Hepatic stellate cell (primary cell): ENCODE measurements around the gene DENND2A.
A peak's percentile ranks its signal among the peaks of the same experiment; 100 is the strongest.
"Not testable (repeated sequence)": the region's sequence is repeated elsewhere in the genome, so short reads cannot be mapped to it uniquely, and the experiment has no call there.

Source experiments
- DNase-seq: peaks from one replicate; pipeline ENCODE4 v3.0.0; 2011; ENCODE audit warnings: low spot score

DENND2A gene

DNA sequence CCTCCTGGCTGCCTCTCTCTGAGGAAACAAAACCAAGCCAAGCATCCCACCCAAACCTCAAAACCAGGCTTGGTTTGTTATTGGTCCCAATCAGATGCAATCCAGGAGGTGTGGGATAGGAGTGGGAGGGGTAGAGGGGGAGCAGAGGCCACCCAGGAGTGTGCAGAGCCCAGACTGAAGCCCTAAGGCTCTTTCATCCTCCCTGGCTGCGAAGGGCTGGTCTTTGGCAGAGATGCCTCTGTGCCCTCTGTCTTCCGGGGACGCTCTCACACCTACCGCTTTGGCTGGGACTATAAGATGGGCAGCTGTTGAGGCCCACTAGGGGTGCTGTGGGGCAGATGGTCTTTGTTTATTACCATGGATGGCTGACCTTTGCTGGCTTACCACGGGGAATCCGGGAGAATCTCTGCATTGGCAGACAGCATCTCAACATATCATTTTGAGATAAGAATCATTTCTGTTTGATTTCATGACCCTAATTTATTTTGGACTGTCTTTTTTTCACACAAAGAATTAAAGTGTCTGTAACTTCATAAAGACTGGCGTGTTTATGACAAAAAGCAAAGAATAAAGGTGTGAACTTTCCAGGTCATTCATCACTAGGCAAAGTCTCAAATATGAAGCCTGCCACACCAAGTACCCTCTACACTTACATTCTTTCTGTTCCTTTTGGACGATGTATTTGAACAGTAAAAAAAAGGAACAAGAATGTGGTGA is 6.5 kb upstream of the DENND2A start:
- DNase-seq = peak; percentile 65

DNA sequence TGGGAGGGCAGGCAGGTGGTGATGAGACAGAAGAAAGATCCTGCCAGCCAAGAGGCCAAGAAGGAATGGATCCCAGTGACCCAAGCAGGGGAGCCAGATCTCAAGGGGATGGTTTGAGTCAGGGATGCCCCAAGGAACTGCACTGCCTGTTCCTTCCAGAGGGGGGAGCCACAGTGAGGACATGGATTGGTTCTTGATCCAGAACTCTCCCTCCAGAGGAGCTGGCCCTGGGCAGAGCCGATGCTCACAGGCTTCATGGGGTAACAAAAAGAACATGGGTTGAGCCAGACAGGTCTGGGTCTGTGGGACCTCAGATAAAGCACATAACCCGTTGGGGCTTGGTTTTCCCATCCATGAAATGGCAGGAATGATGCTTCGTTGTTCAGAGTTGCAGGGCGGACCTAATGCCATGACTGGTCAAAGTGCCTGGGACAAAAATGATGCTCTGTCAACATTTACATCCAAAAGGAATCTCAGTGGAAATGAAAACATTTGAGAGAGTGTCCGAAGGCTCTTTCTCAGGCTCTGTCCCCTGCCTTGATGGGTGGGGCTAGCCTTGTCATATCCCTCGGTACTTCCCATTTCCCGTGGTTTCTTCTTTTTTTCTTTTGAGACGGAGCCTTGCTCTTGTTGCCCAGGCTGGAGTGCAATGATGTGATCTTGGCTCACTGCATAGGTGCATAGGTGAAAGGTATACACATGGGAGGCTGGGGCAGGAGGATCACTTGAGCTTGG is 4.7 kb upstream of the DENND2A start:
- no peak for DNase-seq

DNA sequence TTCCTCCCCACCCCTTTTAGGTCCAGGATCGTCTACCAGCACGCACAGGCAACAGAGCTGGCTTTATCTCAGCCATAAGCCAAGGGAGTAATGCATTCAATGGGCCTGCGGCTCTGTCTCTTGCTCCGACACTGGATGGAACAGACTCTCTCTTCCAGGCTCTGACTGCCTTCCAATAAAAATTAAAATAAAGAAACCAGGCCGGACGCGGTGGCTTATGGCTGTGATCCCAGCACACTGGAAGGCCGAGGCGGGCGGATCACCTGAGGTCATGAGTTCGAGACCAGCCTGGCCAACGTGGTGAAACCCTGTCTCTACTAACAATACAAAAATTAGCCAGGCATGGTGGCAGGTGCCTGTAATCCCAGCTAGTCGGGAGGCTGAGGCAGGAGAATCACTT is 4.1 kb upstream of the DENND2A start:
- not testable (repeated sequence) for DNase-seq

DNA sequence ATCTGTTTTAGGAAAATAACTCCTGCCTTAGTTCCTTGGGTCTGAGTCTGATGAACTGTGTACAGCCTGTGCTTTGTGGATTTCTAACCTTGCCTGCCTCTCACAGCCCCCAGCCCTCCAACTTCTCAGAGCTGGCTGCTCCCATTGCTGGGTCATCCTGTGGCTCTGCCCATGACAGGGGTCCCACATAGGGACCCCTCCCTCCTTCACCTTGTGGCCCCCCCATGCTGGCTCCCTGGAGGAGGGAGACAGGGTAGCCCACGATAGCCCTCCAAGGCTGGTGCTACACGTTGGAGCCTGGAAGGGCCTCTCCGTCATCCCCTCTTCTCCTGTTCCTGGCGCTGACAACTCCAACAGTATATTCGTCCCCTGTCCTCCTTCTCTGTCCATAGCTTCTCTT is 2.8 kb upstream of the DENND2A start:
- DNase-seq = no peak

DNA sequence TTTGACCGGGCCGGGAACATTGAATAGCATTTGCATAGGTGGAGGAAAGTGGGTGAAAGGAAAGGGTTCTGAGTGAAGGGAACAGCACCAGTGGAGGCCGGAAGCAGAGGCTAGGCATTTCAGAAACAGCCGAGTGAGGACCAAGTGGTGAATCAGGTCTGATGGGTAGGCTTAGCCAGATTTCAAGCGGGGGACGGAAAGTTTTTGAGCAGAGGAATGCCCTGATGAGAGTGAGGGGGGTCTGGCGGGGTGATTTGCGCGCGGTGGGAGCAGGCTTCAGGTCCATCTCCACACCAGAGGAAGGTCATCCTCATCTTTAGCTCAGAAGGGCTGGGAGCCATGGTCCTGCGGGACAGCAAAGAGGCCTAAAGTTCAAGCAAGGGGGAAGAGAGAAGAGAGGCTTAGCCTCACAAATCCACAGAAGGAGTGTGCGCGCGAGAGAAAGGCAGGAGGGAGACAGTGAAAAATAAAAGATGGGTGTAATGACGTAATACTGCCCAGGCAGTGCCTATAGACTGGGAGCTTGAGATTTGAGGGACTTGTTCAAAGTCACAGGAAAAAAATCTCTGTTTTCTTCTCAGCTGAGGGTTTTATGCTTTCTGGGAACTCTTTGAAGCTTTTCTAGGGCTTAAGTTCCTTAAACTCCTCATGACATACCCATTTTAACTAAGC is 1.0 kb upstream of the DENND2A start:
- no peak for DNase-seq

DNA sequence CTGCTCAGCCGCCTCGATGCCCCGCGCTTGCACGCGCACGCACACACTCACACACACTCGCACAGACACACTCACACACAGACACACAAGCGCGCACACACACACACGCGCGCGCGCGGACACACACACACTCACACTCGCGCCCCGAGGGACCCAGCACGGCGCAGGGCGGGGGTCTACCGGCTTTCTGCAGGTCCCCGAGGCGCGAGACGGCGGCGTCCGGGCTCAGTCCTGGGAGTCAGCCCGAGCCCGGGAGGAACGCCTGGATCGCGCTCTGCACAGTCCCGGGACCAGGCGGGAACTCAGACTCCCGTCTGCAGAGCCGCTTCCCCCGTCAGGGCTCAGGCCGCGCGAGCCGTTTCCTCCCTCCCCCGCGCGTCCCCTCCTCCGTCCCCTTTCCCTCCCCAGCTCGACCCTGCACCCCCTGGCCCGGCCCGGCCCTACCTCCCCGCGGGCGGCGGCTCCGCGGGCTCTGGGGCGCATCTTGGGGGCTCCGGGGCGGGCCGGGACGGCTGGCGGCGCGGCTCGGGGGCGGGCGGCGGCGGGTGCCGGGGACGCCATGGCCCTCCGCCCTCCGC is 464 bp downstream of the DENND2A start:
- peak; percentile 57 for DNase-seq

DNA sequence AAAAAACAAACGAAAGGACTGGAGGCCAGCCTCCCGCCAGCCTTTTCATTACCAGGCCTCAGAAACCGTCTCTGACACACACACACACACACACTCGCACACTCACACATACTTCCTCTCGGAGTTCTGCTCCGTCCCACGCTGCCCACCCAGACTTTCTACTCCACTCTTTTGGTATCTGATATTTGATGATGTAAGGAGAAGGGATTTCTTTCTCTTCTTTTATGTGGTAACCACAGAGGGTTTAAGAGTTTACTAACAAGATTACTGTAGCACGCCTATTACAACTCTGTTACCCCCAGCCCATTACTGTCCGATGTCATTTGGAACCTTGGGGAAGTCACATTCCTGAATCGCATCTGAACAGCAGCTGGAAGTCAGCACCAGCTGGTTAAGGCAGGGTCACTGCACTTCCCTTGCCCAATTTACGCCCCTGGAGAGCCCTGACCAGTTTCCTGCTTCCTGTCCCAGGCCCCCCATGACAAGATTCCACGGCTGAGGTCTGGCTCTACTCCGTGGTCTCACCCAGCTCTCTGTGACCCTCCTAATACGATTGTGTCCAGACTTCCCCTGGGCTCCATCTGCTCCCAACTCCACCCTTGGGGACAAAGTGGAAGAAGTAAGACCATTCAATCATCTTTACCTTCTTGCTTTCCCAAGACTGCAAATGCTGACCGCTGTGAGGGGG is 1.1 kb downstream of the DENND2A start:
- DNase-seq = no peak

DNA sequence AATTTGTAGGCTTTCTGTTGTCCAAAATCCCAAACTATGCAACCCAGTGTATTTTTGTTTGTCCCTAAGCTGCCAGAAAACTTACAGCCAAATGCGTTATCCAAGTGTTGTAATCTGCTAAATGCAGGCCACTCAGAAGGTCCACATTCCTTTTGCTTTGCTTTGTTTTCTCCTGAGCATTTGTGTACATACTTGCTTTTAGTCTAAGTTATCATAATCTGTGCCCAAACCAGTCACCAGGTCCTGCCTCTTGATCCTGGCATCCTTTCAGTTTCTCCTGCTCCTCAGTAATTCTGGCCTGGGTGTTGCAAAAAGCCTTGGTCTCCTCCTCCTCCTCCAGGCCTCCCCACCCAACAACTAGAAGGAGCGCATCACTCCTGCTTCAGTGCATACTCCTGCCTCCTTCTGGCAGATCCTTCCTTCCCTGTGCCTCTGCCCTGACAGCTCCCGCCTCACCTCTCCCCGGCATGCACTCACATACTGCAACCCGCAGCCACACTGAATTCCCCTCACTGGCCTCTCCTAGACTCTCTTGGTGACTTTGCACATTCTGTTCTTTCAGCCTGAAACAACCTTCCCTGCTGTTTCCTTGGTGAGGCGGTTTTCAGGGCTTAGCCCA is 2.3 kb downstream of the DENND2A start:
- DNase-seq = no peak

DNA sequence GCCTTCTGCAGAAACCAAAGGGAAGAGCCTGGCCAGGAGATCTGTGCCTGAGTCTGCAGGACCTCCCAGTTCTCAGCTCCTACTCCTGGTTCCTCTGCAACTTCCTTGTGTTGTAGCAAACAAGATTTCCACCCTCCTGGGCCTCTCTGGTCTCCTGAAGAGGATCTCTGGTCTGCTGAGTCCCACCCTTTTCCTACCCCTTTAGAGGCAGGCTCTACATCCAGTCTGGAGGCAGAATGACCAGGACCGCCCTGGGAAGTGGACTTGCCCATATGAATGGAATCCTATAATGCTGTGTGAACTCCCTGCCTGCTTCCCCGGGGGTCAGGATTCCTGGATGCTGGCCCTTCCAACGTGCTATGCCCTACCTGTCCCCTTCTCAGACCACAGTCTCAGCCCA is 3.2 kb downstream of the DENND2A start:
- no peak for DNase-seq

DNA sequence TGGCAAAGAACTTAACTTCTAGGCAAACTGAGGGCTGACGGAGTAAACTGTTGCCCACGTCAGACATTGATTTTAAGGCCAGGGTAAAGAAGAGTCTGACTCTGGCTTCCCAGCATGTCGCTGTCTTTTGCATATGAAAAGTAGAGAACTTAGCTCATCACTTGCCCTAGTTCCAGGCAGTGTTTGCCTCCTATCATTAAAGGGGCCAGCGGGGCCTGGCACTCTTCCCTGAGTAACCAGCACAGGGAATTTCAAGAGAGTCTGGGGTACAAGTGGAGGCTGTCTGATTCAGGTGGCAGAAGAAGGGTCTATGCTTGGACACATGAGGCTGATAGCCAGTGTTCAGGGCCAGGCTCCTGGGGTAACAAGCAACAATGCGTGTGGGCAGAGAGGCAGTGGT is 4.8 kb downstream of the DENND2A start:
- DNase-seq = no peak

DNA sequence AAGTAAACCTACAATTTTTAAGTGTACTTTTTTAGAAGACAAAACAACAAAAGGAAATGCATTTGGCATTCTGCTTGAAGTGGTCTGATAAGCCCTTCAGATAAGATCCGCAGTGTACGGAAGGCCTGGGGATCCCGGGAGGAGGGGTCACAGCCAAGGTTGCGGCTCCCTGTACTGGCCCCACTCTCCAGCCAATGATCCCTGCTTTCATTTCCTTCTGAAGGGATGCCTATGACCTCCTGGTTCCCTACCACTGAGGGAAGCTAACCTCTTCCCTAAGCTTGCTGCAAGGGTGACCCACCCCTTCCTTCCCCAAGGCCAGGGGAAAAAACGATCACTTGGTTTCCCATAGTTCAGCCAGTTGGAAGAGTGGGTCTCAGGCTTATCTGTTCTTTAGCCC is 5.3 kb downstream of the DENND2A start:
- DNase-seq = no peak

DNA sequence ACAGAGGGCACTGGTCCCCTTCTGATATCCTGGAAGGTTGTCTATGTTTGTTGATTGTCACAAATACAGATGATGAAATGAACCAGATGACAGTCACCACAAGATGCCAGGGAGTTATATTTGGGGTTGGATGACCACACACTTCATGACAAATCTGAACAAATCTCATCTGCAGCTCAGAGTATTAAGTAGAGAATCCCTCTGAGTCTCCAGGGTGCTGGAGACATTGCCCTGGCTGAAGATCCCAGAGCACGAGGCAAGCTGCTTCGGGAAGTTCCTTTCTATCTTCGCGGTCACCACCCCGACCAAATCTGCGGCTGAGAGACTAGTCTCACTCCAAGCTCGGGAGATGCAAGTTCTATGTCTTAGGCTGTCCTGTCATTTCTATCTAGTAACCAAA is 9.0 kb downstream of the DENND2A start:
- DNase-seq = no peak

DNA sequence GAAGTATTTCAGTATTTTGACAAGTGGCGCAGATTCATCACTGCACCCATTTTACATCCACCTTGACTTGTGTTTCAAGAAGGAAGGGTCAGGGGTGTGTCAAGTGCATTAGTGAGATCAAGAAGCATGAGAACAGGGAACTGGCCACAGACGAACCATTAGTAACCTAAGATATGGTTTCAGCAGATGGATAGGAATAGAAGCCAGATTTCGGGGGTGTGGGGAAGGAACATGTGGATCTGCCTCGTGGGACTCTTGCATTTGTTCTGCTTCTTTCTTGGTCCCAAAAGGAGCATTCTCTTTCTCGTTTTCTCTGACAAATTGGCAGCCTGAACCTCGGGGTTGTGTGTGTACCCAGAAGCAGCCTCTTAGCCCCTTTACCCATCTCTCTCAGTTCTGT is 9.6 kb downstream of the DENND2A start:
- no peak for DNase-seq

DNA sequence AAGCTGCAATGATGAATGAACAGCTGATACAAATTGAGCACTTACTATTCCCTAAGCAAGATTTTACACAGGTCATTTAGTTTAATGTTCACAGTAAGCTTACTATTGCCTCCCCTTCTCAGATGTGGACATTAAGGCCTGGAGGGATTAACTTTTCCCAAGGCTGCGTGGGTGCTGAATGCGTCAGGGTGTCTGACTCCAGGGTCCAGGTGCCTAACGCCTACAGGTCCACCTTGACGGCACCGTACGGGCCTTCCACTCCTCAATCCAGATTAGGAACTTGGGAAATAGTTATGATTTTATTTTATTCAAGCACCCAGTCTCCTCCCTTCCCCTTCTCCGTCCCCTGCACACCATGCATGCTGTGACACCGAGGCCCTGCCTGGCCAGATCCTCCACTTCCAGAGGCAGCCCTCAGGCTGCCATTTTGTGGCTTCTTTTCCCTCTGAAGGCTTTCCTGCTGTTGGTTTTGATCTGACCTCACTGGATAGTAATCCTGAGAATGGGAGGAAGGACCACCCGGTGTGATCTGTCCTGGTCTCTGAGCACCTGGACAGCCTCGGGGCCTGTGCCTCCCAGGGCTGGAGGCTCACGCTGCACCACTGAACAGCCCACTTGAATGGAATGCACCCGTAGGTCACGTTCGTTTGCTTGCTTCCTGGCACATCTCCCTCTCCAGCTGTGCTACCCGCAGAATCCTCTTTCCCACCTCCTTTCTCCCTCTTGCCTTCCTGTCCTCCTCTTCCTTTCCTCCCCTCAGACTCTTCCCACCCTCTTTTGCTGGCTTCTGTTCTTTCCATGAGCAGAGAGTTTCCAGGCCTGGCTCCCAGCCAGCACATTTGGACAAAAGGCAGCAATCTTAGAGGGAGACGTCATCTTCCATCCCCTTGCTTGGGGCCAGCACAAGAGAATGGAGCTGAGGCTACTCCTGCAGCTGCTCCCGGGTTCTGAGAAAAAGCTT is 14.4 kb downstream of the DENND2A start:
- DNase-seq = peak; percentile 71

DNA sequence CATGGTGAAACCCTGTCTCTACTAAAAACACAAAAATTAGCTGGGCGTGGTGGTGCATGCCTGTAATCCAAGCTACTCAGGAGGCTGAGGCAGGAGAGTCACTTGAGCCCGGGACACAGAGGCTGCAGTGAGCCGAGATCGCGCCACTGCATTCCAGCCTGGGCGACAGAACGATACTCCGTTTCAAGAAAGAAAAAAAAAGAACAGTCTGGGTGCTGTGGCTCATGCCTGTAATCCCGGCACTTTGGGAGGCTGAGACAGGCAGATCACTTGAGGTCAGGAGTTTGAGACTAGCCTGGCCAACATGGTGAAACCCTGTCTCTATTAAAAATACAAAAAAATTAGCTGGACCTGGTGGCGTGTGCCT is 15.4 kb downstream of the DENND2A start:
- not testable (repeated sequence) for DNase-seq

DNA sequence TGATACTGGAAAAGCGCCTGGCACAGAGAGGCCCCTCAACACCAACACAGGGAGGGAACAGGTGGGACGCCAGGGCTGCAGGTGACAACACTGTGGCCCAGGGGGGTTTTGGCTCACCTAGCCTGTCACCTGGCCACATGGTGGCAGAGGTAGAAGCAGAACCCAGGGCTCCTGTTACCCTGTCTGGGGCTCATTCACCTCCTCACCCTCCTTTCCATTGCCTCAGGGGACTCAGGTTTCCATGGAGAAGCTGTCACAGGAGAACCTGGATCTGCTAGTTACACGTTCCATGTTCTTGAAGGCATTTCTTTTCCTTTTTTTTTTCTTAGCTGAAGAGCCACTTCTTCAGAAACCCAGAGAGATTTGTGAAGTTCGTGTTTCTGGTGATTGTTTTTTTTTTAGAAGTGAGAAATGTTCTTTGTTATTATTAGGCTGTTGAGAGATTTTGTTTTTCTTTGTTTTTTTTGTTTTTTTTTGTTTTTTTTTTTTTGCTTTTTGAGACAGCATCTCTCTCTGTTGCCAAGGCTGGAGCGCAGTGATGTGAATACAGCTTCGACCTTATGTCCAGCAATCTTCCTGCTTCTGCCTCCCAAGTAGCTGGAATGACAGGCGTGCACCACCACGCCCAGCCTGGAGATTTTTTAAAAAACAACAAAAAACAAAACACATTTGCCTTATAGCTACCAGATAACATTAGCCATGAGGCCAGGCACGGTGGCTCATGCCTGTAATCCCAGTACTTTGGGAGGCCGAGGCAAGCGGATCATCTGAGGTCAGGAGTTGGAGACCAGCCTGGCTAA is 16.0 kb downstream of the DENND2A start:
- DNase-seq = no peak

DNA sequence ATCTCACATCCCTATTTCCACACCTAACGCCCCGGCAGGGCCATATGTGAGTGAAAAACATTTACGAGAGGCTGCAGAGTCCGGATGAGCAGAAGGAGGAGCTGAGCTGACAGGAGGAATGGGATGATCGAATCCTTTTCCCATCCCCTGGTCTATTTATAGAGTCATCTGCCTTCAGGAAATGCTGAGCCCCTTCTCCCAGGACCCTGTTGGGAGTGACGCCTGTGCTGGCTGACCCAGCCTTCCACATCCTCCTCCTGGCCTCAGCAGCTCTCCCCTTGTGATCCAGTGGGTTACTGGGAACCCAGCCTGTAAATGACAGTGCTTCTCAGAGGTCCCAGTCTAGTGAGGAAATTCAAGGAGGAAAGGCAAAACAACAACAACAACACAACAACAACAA is 16.6 kb downstream of the DENND2A start:
- DNase-seq = no peak

DNA sequence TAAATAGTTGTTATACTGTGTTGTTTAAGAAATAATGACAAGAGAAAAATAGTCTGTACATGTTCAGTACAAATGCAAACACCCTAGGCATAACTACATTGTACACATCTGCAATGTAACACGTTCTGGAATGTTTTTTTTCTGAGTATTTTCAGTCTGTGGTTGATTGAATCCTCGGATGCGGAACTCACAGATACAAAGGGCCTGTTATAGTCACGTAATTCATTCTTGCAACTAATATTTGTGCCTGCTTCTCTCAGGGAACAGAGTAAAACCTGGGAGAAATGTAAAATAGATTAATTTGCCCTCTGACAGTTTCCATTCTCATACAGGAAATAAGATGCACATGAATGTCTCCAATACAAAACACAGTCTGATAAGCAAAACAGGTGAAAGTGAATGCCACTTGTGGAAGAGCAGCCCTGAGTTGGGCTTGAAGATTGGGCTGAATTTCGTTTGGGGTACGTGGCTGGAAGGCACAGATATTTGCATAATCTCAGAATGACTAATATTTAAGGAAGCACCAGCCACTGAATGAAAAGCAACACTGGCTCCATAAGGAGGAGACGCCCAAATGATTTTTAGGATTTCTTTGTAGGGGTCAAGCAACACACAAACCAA is 19.1 kb downstream of the DENND2A start:
- no peak for DNase-seq

DNA sequence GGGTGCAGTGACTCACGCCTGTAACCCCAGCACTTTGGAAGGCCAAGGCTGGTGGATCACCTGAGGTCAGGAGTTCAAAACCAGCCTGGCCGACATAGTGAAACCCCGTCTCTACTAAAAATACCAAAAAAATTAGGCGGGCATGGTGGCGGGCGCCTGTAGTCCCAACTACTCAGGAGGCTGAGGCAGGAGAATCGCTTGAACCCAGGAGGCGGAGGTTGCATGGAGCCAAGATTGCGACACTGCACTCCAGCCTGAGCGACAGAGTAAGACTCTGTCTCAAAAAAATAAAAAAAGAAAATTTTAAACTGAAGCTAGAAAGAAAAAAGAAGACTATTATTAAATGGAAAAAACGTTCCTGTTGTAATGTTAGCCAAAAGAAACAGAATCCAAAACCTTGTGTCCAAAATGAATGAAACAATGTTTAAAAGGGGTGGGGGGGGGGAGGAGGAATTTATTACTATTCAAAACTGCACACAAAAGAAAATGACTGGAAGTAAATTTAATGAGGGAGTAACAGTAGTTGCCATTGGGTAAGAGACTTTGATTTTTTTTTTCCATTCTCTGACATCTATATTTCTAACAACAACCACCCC is 20.6 kb downstream of the DENND2A start:
- DNase-seq = not testable (repeated sequence)
